CD8-positive, alpha-beta memory T cell (primary cell): ENCODE data around the gene MAB21L1. TPM values are rescaled to one million over a fixed set of nuclear protein-coding genes. Genes with fewer than 3 reads are reported as not detected.

ENCODE experiments used
- CTCF ChIA-PET: fragments of 350-600 bp; sonication (Branson Sonifier 250); formaldehyde crosslinking; loops from one replicate; lab custom pipeline; 2021; ENCODE audit warnings: antibody characterized with exemption; lab: Charles Lee
- POLR2A ChIA-PET: fragments of 350-600 bp; sonication (Branson Sonifier 250); formaldehyde crosslinking; loops from one replicate; lab custom pipeline; 2021; ENCODE audit warnings: antibody characterized with exemption; lab: Charles Lee
- DNase-seq, 5 donors: peaks; one replicate each; pipeline versions ENCODE4 v3.0.0 to v3.0.0-alpha.2; 2020 to 2022; ENCODE audit warnings: mixed read lengths in 1 of 5
- H3K27ac ChIP-seq: one replicate; pipeline ENCODE4 v1.7.0; 2013; ENCODE audit warnings: low read depth, mild to moderate bottlenecking, low read length, moderate library complexity
- H3K27me3 ChIP-seq: 2 replicates; pipeline ENCODE4 v1.7.0; 2013; ENCODE audit warnings: low read length, mild to moderate bottlenecking; ENCODE audit not compliant: insufficient read depth, poor library complexity, severe bottlenecking
- H3K36me3 ChIP-seq: 2 replicates; pipeline ENCODE4 v1.7.0; 2013; ENCODE audit warnings: mild to moderate bottlenecking, low read length, moderate library complexity; ENCODE audit not compliant: insufficient read depth
- H3K4me1 ChIP-seq: 2 replicates; pipeline ENCODE4 v1.7.0; 2013; ENCODE audit warnings: mild to moderate bottlenecking, low read length, moderate library complexity; ENCODE audit not compliant: insufficient read depth
- H3K4me3 ChIP-seq: 2 replicates; pipeline ENCODE4 v1.7.0; 2013; ENCODE audit warnings: mild to moderate bottlenecking, low read length
- H3K9me3 ChIP-seq: 2 replicates; pipeline ENCODE4 v1.7.0; 2013; ENCODE audit warnings: mild to moderate bottlenecking, low read length
- H3K27ac Mint-ChIP-seq, 8 donors: one replicate each; pipeline ENCODE4 v1.8.0; 2020 to 2021; ENCODE audit warnings: mixed read lengths in 8 of 8, mild to moderate bottlenecking in 6 of 8, inconsistent platforms in 3 of 8, moderate library complexity in 3 of 8
- H3K27me3 Mint-ChIP-seq, 2 donors: one replicate each; pipeline ENCODE4 v1.8.0; 2020 to 2021; ENCODE audit warnings: mixed read lengths in 2 of 2, mild to moderate bottlenecking in 1 of 2, moderate library complexity in 1 of 2
- H3K36me3 Mint-ChIP-seq, 3 donors: one replicate each; pipeline ENCODE4 v1.8.0; 2020 to 2021; ENCODE audit warnings: mixed read lengths in 3 of 3, inconsistent platforms in 1 of 3, mild to moderate bottlenecking in 1 of 3
- H3K4me1 Mint-ChIP-seq, 3 donors: one replicate each; pipeline ENCODE4 v1.8.0; 2020 to 2021; ENCODE audit warnings: mixed read lengths in 3 of 3, inconsistent platforms in 1 of 3, mild to moderate bottlenecking in 1 of 3
- H3K4me3 Mint-ChIP-seq, 7 donors: one replicate each; pipeline ENCODE4 v1.8.0; 2020 to 2021; ENCODE audit warnings: mixed read lengths in 7 of 7, mild to moderate bottlenecking in 6 of 7, moderate library complexity in 4 of 7, inconsistent platforms in 2 of 7
- H3K9me3 Mint-ChIP-seq, 5 donors: one replicate each; pipeline ENCODE4 v1.8.0; 2020 to 2022; ENCODE audit warnings: mixed read lengths in 5 of 5, mild to moderate bottlenecking in 3 of 5, moderate library complexity in 2 of 5, inconsistent platforms in 1 of 5
- polyA plus RNA-seq: library from polyadenylated mRNA; unstranded; fragments of 300-500 nt; fragmentation: Illumina TruSeq; gene quantifications from one replicate; pipeline ENCODE4 v1.2.3, GENCODE V29; 2021
- total RNA-seq, 2 experiments: library from RNA; stranded (reverse); gene quantifications; one replicate each; pipeline ENCODE4 v1.2.3, GENCODE V29; 2021

Gene MAB21L1
- total and polyA plus RNA-seq, 3 experiments from 2014 or later = not detected

GRCh38 chr13:35471706-35472322 lies 4.7 kb downstream of the MAB21L1 start:
- Histone ChIP-seq H3K36me3 (no peaks in the 10 kb centered on the region), H3K9me3 (no peaks in the 10 kb centered on the region), H3K4me3 (no peak overlapping the region), H3K4me1 (peaks cover 8% of the 10 kb centered on the region), H3K27ac (no peak overlapping the region), H3K27me3 (peaks cover 14% of the 10 kb centered on the region)
- peaks cover 38 to 40% of the 10 kb centered on the region in 2 donors for H3K27me3 Mint-ChIP-seq
- ChIA-PET POLR2A (no interaction called here), CTCF (no interaction called here)
- no peak for DNase-seq
- H3K4me3 Mint-ChIP-seq = no peak overlapping the region
- peaks cover 11 to 18% (median 14%) of the 10 kb centered on the region in 3 donors for H3K4me1 Mint-ChIP-seq
- peaks cover 0 to 21% (median 0%) of the 10 kb centered on the region in 3 donors for H3K36me3 Mint-ChIP-seq
- peaks cover 18 to 59% (median 24%) of the 10 kb centered on the region in 5 donors for H3K9me3 Mint-ChIP-seq
- no peak overlapping the region for H3K27ac Mint-ChIP-seq

GRCh38 chr13:35470671-35471661 lies 5.5 kb downstream of the MAB21L1 start:
- H3K4me3 ChIP-seq = no peak overlapping the region
- H3K27me3 Mint-ChIP-seq = peaks cover 31 to 32% of the 10 kb centered on the region in 2 donors
- peaks cover 9% of the 10 kb centered on the region for H3K27me3 ChIP-seq
- H3K4me1 Mint-ChIP-seq = peaks cover 4 to 9% (median 9%) of the 10 kb centered on the region in 3 donors
- H3K4me3 Mint-ChIP-seq = no peak overlapping the region
- no peaks in the 10 kb centered on the region for H3K9me3 ChIP-seq
- POLR2A ChIA-PET = no interaction called here
- H3K9me3 Mint-ChIP-seq = peaks cover 14 to 52% (median 24%) of the 10 kb centered on the region in 5 donors
- peaks cover 8% of the 10 kb centered on the region for H3K4me1 ChIP-seq
- H3K36me3 Mint-ChIP-seq = peaks cover 0 to 21% (median 0%) of the 10 kb centered on the region in 3 donors
- no peak overlapping the region for H3K27ac ChIP-seq
- no peak for DNase-seq
- H3K27ac Mint-ChIP-seq = no peak overlapping the region
- CTCF ChIA-PET = no interaction called here
- no peaks in the 10 kb centered on the region for H3K36me3 ChIP-seq

GRCh38 chr13:35469806-35470525 lies 6.5 kb downstream of the MAB21L1 start:
- no peaks in the 10 kb centered on the region for H3K27me3 ChIP-seq
- Mint-ChIP-seq H3K36me3 (peaks cover 0 to 20% (median 0%) of the 10 kb centered on the region in 3 donors), H3K4me3 (no peak overlapping the region), H3K27me3 (peaks cover 21 to 24% of the 10 kb centered on the region in 2 donors), H3K4me1 (peaks cover 2 to 6% (median 3%) of the 10 kb centered on the region in 3 donors), H3K9me3 (peaks cover 14 to 49% (median 24%) of the 10 kb centered on the region in 5 donors), H3K27ac (no peak overlapping the region)
- H3K4me3 ChIP-seq = no peak overlapping the region
- no peak for DNase-seq
- H3K27ac ChIP-seq = no peak overlapping the region
- H3K9me3 ChIP-seq = no peaks in the 10 kb centered on the region
- no peaks in the 10 kb centered on the region for H3K4me1 ChIP-seq
- no peaks in the 10 kb centered on the region for H3K36me3 ChIP-seq
- CTCF ChIA-PET = no interaction called here
- POLR2A ChIA-PET = no interaction called here

- peaks cover 11 to 15% of the 10 kb centered on the region in 2 donors for H3K27me3 Mint-ChIP-seq
- no peaks in the 10 kb centered on the region for H3K27me3 ChIP-seq
- H3K4me3 Mint-ChIP-seq = no peak overlapping the region
- H3K4me3 ChIP-seq = no peak overlapping the region
- H3K9me3 Mint-ChIP-seq = peaks cover 14 to 39% (median 18%) of the 10 kb centered on the region in 5 donors
- H3K27ac ChIP-seq = no peak overlapping the region
- no peaks in the 10 kb centered on the region for H3K9me3 ChIP-seq
- H3K36me3 ChIP-seq = no peaks in the 10 kb centered on the region
- H3K36me3 Mint-ChIP-seq = peaks cover 0 to 14% (median 0%) of the 10 kb centered on the region in 3 donors
- no peak for DNase-seq
- no peaks in the 10 kb centered on the region for H3K4me1 ChIP-seq
- POLR2A ChIA-PET = no interaction called here
- peaks cover 0 to 1% (median 0%) of the 10 kb centered on the region in 3 donors for H3K4me1 Mint-ChIP-seq
- H3K27ac Mint-ChIP-seq = no peak overlapping the region
- CTCF ChIA-PET = no interaction called here
These were observed 8.3 kb downstream of the MAB21L1 start for GRCh38 chr13:35468195-35468594.

GRCh38 chr13:35465371-35465770 lies 11.1 kb downstream of the MAB21L1 start:
- Histone ChIP-seq H3K27ac (no peak overlapping the region), H3K36me3 (no peaks in the 10 kb centered on the region), H3K9me3 (no peaks in the 10 kb centered on the region), H3K27me3 (no peaks in the 10 kb centered on the region), H3K4me3 (no peak overlapping the region), H3K4me1 (no peaks in the 10 kb centered on the region)
- peaks cover 9 to 25% (median 15%) of the 10 kb centered on the region in 5 donors for H3K9me3 Mint-ChIP-seq
- POLR2A ChIA-PET = no interaction called here
- peaks cover 4 to 8% of the 10 kb centered on the region in 2 donors for H3K27me3 Mint-ChIP-seq
- H3K27ac Mint-ChIP-seq = no peak overlapping the region
- H3K4me1 Mint-ChIP-seq = peaks cover 0 to under 1% (median 0%) of the 10 kb centered on the region in 3 donors
- CTCF ChIA-PET = no interaction called here
- H3K36me3 Mint-ChIP-seq = peaks cover 0 to 12% (median 0%) of the 10 kb centered on the region in 3 donors
- no peak overlapping the region for H3K4me3 Mint-ChIP-seq
- DNase-seq = no peak

- Histone ChIP-seq H3K27ac (no peak overlapping the region), H3K4me1 (no peaks in the 10 kb centered on the region), H3K27me3 (no peaks in the 10 kb centered on the region), H3K36me3 (no peaks in the 10 kb centered on the region), H3K9me3 (no peaks in the 10 kb centered on the region), H3K4me3 (no peak overlapping the region)
- peaks cover 0 to 17% (median 7%) of the 10 kb centered on the region in 5 donors for H3K9me3 Mint-ChIP-seq
- H3K27me3 Mint-ChIP-seq = peaks cover 0 to 2% of the 10 kb centered on the region in 2 donors
- no peak overlapping the region for H3K4me3 Mint-ChIP-seq
- no peaks in the 10 kb centered on the region for H3K4me1 Mint-ChIP-seq
- POLR2A ChIA-PET = no interaction called here
- CTCF ChIA-PET = no interaction called here
- peaks cover 0 to 4% (median 0%) of the 10 kb centered on the region in 3 donors for H3K36me3 Mint-ChIP-seq
- no peak for DNase-seq
- H3K27ac Mint-ChIP-seq = no peak overlapping the region
These were observed 16.4 kb downstream of the MAB21L1 start for GRCh38 chr13:35460061-35460460.

GRCh38 chr13:35457258-35457657 lies 19.2 kb downstream of the MAB21L1 start:
- no peak for DNase-seq
- Histone ChIP-seq H3K4me3 (no peak overlapping the region), H3K27me3 (no peaks in the 10 kb centered on the region), H3K9me3 (no peaks in the 10 kb centered on the region), H3K4me1 (no peaks in the 10 kb centered on the region), H3K27ac (no peak overlapping the region), H3K36me3 (no peaks in the 10 kb centered on the region)
- ChIA-PET POLR2A (no interaction called here), CTCF (no interaction called here)
- no peak overlapping the region for H3K27ac Mint-ChIP-seq
- no peaks in the 10 kb centered on the region for H3K4me1 Mint-ChIP-seq
- H3K4me3 Mint-ChIP-seq = no peak overlapping the region
- H3K36me3 Mint-ChIP-seq = peaks cover 0 to 12% (median 0%) of the 10 kb centered on the region in 3 donors
- peaks cover 0 to 13% (median 8%) of the 10 kb centered on the region in 5 donors for H3K9me3 Mint-ChIP-seq
- H3K27me3 Mint-ChIP-seq = peaks cover 0 to 2% of the 10 kb centered on the region in 2 donors
